NB4 (cell line): ENCODE results near the gene CCL4L2.
"Not testable (repeated sequence)": the region's sequence is repeated elsewhere in the genome, so short reads cannot be mapped to it uniquely, and the experiment has no call there.

Source experiments
- DNase-seq: peaks from one replicate; pipeline ENCODE4 v3.0.0; 2010; ENCODE audit warnings: low read depth
- H3K4me3 ChIP-seq: one replicate; pipeline ENCODE4 v1.5.1; 2011; ENCODE audit warnings: mild to moderate bottlenecking, low read depth, low read length, moderate library complexity
- MYC ChIP-seq: IDR thresholded peaks from 2 replicates; pipeline ENCODE4 v1.6.1; 2011; ENCODE audit warnings: low read depth, low read length
- POLR2A ChIP-seq: IDR thresholded peaks from 2 replicates; pipeline ENCODE4 v1.6.1; 2011; ENCODE audit warnings: mild to moderate bottlenecking; ENCODE audit not compliant: insufficient read length; ENCODE audit errors: extremely low read depth
- TF ChIP-seq, protein P1 (sequence below): IDR thresholded peaks from one replicate; pipeline ENCODE4 v1.5.1; 2012; ENCODE audit warnings: low read depth, low read length
- TF ChIP-seq, protein P2 (sequence below): IDR thresholded peaks from 2 replicates; pipeline ENCODE4 v1.6.1; 2011; ENCODE audit warnings: low read depth, low read length

CCL4L2 gene

DNA sequence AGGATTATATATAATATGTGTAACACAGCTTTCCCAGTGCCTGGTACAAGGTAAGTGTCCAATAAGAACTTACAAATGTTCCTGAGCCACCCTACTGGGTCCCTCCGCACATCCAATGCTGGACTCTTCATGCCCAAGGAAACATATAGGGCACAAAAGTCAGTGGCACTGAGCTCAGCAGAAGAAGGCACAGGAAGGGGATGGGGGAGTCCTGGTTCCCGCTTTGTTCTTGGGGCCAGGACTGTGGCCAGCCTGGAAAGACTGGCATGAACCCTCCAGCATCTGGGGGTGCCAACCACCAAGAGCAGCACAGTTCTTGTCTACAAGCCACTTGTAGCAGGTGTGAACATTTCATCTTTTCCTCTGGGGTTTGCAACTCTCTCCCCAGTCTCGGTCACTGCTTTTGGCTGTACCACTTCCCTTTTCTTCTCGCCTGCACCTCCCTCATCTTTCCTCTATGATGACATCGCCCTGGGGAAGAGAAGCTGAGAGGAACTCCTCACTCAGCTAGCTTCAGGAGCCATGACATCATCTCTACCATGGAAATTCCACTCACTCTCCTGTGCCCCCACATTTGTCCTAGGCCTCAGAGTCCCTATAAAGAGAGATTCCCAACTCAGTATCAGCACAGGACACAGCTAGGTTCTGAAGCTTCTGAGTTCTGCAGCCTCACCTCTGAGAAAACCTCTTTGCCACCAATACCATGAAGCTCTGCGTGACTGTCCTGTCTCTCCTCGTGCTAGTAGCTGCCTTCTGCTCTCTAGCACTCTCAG is at the start of gene CCL4L2:
TSS of gene CCL4L2 (plus strand) at position 625 of the 773 bp plus-strand sequence.
- peak; percentile 75 for DNase-seq
- H3K4me3 ChIP-seq, result not testable (repeated sequence)

DNA sequence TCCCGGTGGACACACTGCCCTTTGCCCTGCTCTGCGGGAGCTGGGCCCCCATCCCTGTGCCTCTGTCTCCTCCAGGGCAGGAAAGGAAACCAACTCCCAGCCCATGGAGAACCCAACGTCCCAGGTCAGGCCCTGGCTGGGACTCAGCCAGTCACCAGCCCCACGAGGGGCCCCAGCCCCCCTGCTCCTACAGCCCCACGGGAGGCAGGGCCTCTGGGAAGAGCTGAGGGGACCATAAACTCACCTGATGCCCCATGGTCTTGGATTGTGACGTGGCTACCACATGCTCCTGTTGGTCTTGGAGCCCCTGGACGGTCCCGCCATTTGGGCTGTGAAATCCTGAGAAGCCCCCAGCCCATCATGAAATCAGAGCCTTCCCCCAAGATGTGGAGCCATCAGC is 42.0 kb upstream of the CCL4L2 start:
- not testable (repeated sequence) for DNase-seq

DNA sequence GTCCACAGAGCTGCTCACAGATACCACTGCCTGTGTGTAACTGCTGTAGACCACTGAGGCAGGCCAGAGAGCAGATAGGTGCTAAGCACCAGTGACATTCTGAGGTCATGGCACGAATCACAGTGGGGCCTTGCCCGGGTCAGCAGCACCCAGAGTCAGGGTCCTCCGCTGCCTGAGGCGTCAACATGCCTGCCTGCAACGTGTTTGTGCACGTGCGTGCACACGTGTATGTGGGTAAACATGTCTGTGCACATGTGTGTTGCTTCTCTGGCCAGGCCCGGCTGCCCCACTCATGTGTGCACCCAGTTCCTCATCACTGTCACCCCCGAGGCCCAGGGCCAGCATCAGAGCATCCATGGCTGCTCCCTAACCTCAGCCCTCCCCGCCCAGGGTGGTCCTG is 34.3 kb upstream of the CCL4L2 start, which contains the start of gene TBC1D3B:
TSS of gene TBC1D3B (minus strand) at position 101 of the 400 bp plus-strand sequence. CDS start 1,586 bp downstream, outside the sequence.
- H3K4me3 ChIP-seq, result not testable (repeated sequence)

More for the DNA sequence above, 42.0 kb upstream of the CCL4L2 start:
- not testable (repeated sequence) for H3K4me3 ChIP-seq

DNA sequence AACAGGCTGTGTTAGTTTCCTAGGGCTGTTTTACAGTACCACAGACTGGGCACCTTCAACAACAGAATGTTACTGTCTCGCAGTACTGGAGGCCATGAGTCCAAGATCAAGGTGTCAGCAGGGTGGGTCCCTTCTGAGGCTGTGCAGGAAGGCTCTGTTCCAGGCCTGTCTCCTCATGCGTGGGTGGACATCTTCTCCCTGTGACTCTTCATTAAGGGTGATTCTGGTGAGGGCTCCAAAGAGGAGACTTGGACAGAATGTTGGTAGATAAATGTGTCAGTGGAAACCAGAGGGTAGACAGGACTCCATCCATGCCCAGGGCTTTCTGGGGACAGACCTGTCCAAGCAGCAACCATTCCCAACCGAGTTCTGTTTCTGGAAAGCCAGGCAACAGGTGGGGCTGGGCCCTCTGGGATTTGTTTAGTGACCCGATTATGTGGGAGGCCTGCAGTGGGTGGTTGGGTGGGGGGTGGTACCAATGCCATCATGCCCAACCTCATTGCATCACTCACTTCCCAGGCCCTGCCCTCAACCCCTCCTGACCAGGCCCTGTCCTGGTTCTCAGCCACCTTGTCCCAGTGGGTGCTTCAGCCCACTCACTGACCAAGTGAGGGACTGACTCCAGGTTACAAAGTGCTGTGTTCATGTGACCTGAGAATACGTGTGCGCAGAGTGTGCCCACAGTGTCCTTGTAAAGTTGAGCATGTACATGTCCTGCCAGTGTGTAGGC is 29.3 kb upstream of the CCL4L2 start:
- DNase-seq, result peak; percentile 34
- not testable (repeated sequence) for H3K4me3 ChIP-seq

More for the DNA sequence above, 34.3 kb upstream of the CCL4L2 start, which contains the start of gene TBC1D3B:
- DNase-seq, result not testable (repeated sequence)

DNA sequence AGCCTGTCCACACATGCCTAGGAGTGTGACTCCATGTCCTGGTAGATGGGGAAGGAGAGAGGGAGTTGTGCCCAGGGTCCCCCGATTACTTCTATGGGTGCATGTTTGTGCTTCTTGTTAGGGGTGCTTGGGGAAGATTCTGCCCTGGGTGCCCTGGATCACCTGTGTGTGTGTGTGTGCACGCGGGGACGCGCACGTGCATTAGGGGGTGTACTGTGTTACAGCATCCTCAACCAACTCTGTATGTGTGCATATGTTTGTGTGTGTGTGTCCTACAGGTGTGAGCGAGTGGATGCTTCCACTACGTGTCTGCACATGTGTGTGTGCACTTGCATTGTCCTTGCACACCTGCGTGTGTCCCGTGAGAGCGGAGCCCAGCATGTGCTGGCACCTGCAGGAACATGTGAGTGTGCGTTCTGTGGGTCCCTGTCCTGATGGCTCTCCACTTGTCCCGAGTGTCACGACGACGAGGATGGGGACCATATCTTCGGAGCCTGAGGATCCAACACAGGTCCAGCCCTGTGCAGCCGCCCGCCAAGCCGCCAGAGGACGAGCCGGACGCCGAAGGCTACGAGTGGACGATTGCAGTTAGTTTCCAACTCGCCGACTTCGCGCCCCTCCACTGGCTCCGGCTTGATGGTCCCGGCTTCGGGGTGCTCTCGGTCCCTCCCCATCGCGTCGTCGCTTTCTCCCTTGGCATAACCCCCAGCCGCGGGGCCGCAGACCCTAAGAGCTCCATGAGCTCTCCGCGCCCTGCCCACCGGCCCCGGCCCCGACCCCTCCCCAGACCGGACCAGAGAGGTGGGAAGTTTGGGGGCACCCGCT is 28.5 kb upstream of the CCL4L2 start:
- TF ChIP-seq, protein P1, sequence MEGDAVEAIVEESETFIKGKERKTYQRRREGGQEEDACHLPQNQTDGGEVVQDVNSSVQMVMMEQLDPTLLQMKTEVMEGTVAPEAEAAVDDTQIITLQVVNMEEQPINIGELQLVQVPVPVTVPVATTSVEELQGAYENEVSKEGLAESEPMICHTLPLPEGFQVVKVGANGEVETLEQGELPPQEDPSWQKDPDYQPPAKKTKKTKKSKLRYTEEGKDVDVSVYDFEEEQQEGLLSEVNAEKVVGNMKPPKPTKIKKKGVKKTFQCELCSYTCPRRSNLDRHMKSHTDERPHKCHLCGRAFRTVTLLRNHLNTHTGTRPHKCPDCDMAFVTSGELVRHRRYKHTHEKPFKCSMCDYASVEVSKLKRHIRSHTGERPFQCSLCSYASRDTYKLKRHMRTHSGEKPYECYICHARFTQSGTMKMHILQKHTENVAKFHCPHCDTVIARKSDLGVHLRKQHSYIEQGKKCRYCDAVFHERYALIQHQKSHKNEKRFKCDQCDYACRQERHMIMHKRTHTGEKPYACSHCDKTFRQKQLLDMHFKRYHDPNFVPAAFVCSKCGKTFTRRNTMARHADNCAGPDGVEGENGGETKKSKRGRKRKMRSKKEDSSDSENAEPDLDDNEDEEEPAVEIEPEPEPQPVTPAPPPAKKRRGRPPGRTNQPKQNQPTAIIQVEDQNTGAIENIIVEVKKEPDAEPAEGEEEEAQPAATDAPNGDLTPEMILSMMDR, result no peak
- TF ChIP-seq, protein P2, sequence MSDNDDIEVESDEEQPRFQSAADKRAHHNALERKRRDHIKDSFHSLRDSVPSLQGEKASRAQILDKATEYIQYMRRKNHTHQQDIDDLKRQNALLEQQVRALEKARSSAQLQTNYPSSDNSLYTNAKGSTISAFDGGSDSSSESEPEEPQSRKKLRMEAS, result 0 out of 2 replicates have a peak, but pooled peaks have one; percentile 11
- peak; percentile 41 for DNase-seq
- H3K4me3 ChIP-seq, result no peak overlapping the region

DNA sequence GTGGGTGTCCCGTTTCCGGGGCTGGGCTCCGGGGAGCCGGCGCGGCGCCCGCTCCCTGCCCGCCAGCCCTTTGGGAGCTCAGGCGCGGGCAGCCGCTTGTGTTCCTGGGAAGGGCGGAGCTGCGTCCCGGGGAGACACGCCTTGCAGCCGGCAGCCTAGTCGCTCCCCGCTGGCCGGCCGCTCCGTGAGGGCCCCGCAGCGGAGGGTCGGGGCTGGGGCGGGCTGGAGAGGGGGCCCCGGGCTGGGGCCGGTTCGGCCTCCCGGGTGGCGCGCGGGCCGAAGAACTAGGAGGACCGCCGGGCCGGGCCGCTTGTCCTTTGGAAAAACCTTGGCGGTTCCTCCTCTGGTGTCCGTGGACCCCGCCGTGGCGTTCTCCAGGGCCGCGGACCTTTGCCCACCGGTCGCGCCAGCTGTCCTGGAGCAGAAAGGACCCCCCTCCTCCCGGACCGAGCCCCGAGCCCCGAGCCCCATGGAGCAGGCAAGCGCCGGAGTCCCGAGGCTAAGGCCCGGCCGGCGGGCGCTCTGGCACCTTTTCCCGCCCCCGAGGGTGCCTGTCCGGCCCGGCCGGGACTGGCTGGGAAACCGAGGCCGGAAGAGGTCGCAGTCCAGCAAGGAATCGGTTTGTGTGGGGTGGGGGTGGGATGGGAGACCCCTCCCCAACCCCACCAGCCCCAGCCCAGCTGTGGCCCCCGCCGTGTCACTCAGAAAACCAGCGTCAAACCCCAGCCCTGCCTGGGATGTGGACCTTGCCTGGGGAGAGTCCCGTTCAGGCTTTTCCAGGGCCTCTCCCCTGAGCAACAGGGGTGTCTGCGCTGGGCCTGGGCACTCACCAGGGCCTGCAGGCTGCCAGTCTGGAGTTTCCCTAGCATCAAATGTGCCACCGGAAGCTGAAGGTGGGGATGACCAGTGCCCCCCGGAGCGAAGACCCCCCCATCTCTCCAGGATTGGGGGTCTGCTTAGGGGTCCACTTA is 27.6 kb upstream of the CCL4L2 start:
- peak; percentile 90 for DNase-seq
- H3K4me3 ChIP-seq, result peak overlapping the region; percentile 51

DNA sequence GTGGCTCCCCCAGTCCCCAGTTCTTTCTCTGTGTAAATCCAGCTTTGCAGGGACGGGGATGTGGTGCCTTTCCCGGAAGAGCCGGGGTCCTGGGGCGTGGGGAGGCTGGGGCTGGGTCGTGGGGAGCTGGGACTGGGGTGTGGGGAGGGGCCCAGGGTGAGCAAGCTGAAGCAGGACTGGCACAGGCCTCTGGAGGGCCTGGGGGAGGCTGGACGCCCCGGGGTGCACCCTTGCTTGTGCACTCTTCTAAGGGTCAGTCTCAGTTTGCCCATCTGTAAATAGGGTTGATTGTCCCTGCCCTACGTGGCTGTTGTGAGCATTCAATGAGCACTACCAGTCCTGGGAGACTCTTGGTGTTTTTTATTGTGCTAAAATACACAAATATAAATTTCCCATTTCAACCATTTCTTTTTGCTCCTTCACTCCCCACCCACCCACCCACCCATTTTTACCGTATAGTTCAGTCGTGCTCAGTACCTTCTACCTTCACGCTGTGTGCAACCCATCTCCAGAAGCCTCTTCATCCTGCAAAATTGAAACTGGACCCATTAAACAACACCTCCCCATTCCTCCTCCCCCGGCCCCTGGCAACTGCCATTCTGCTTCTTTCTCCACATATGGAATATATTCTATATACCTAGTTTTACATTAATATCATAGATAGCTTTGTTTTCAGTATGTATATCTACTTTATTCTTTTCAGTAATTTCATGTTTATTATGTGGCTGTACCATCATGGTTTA is 26.7 kb upstream of the CCL4L2 start:
- peak overlapping the region; percentile 51 for H3K4me3 ChIP-seq
- DNase-seq, result peak; percentile 32
- TF ChIP-seq POLR2A (no peak), MYC (no peak)
- TF ChIP-seq, protein P2, result no peak
- TF ChIP-seq, protein P1, result no peak

More for the DNA sequence above, 27.6 kb upstream of the CCL4L2 start:
- TF ChIP-seq, protein P2, result no peak
- TF ChIP-seq POLR2A, result peak; percentile 29
